GM13976 (cell line): Measurements from ENCODE around the gene CBFA2T2.

ENCODE experiments used
- DNase-seq: peaks from one replicate; pipeline ENCODE4 v3.0.0; 2012; ENCODE audit warnings: low spot score
- CTCF ChIP-seq: IDR thresholded peaks from 2 replicates; pipeline ENCODE4 v1.5.1; 2012; ENCODE audit warnings: borderline replicate concordance, mild to moderate bottlenecking; ENCODE audit not compliant: insufficient read depth; ENCODE audit errors: extremely low read depth, missing control alignments, control extremely low read depth
- in situ Hi-C: fragments of 300-500 bp; cut with MboI; formaldehyde crosslinking; loops from one replicate; pipeline ENCODE4 v1.12.0; 2022; ENCODE audit warnings: low sequenced_read_pairs, mixed read lengths, inconsistent platforms; ENCODE audit not compliant: unreplicated experiment

CBFA2T2 gene

DNA sequence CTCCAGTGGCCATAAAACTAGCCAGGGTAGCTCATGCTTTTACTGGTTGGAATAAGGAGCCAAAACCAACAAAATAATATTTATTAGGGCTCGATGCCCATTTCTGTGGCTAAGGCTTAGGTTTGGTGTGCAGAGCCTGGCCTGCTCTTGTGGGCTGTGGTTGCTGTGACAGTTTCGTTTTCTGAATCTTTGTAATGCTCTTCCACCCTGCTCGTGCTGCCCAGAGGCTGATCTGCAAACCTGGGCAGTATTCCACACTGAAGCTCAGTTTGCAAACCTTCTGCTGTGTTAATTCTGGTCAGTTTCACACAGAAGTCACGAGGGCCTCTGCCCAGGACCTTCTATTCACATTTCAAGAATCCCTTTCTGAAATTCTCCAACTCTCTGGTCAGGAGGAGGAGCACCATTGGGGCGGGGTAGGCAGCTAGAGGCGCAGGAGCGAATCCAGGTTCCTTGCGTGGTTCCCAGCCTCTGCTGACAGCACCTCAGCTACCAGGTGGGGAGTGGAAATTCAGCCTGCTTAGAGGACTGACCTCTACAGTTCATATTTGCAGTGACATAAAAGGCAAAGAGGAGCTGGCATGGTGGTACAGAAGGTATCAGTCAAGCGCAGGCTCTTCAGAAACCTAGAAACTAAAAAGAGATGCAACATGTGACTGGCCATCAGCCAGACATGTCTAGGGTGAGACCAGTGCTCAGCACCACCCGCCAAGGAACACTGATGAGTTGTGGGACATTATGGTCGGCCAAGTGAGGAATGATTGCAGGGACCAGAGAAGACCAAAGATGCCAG, 157.9 kb downstream of the CBFA2T2 start:
- no peak for TF ChIP-seq CTCF
- DNase-seq, result peak; percentile 76
- in situ Hi-C loops, result no loop called here

- in situ Hi-C loops, result no loop called here
- no peak for DNase-seq
- no peak for TF ChIP-seq CTCF
Measured at GRCh38 chr20:33648396-33649004, 158.6 kb downstream of the CBFA2T2 start.

DNA sequence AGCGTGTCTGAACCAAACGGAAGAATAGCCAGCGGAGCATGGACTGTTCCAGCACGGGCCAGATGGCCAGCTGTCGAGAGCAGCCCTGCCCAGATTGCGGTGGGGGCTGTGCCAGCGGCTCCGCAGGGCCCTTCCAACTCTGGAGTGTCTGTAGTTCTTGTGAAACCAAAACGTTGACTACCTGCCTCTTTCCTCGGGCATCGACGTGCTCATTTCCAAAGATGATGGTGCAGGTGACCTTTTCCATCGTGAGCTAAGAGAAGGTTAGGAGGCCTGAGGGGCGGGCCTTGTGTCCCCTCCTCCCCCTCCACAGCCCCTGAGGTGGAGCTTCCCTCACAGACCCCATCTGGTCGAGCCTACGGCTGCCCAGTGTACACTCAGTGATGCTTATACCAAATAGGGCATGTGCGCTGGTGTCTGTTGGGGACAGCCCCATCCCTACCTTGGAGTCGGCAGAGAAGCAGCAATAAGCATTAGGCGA, 159.3 kb downstream of the CBFA2T2 start:
- in situ Hi-C loops, result no loop called here
- no peak for DNase-seq
- no peak for TF ChIP-seq CTCF

DNA sequence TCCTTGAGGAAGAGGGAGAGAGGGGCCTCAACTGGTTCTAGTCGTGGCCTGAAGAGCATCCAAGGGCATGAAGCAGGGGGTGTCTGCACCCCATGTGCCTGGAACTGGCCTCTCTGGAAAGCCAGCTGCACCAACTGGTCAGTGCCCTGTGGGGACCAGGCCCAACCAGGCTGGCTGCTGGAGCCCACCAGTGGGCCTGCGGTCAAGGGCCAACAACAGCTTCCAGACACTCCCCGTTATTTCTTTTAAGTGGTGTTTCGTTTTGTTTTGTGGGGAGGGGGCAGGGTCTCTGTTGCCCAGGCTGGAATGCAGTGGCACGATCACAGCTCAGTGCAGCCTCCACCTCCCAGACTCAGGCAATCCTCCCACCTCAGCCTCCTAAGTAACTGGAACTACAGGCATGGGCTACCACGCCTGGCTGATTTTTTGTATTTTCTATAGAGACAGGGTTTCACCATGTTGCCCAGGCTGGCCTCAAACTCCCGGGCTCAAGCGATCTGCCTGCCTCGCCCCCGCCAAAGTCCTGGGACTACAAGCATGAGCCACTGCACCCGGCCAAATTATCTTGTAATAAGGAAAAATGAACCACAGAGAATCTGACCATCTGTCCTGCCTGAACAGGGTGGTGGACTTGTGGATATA, 160.3 kb downstream of the CBFA2T2 start:
- DNase-seq, result no peak
- no peak for TF ChIP-seq CTCF
- in situ Hi-C loops, result no loop called here

GRCh38 chr20:33650753-33651561, 161.1 kb downstream of the CBFA2T2 start:
- in situ Hi-C loops, result no loop called here
- TF ChIP-seq CTCF, result no peak
- no peak for DNase-seq

DNA sequence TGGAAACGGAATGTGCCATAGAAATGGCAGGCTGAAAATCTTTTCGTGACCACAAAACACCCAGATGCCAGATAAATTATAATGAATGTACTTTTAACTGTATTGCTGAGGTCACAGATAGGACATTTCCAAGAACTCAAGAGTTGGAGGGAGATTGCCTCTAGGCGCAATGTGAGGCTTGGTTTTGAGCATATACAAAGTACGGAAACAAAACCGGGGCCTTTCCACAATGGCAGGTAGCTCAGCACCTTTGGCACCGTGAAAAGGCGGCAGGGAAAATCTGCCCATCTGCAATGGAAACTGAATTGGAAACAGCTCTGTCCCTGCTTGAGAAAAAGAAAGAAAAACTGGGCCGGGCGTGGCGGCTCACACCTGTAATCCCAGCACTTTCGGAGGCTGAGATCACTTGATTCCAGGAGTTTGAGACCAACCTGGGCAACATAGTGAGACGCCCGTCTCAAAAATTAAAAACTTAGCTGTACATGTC, 161.7 kb downstream of the CBFA2T2 start:
- TF ChIP-seq CTCF, result no peak
- in situ Hi-C loops, result no loop called here
- no peak for DNase-seq
